Measurements from ENCODE around the gene DMRTB1.

DMRTB1 gene

GRCh38 chr1:53450225-53450624, 9.0 kb upstream of the DMRTB1 start:
- no peak overlapping the region for H3K9ac ChIP-seq (ENCODE audit: low read depth, low read length)
- H3K9me3 ChIP-seq (ENCODE audit: insufficient read depth, low read length, severe bottlenecking): no peaks in the 10 kb centered on the region
- no peak overlapping the region for H3K27ac ChIP-seq (ENCODE audit: low read length)
- H3K36me3 ChIP-seq (ENCODE audit: insufficient read depth, low read length): no peaks in the 10 kb centered on the region
- no peaks in the 10 kb centered on the region for H4K20me1 ChIP-seq (ENCODE audit: insufficient read depth, low read length)
- peaks cover 20% of the 10 kb centered on the region for H3K27me3 ChIP-seq (ENCODE audit: insufficient read depth, low read length, poor library complexity)
- no peaks in the 10 kb centered on the region for H3K4me1 ChIP-seq (ENCODE audit: insufficient read depth, low read length)
- H2AFZ ChIP-seq (ENCODE audit: low read depth, low read length): no peak overlapping the region
- no peak overlapping the region for H3K4me2 ChIP-seq (ENCODE audit: insufficient read depth, low read length)
- H3K4me3 ChIP-seq (ENCODE audit: low read depth in 1 of 2, low read length in 2 of 2): no peak overlapping the region
- DNase-seq (no peak), ATAC-seq (ENCODE audit: insufficient read depth, low read depth) (no peak)
- TF ChIP-seq CTCF (IDR thresholded peaks at IDR 0.05; ENCODE audit: borderline replicate concordance, extremely low read depth, low read length, poor library complexity, severe bottlenecking) (peak; percentile 58), EZH2 (IDR thresholded peaks at IDR 0.05; ENCODE audit: borderline replicate concordance, low read depth, low read length, severe bottlenecking) (no peak)
- H3K79me2 ChIP-seq (ENCODE audit: insufficient read depth, low read length): no peaks in the 10 kb centered on the region

- Histone ChIP-seq H3K36me3 (ENCODE audit: insufficient read depth, low read length) (no peaks in the 10 kb centered on the region), H3K9me3 (ENCODE audit: insufficient read depth, low read length, severe bottlenecking) (no peaks in the 10 kb centered on the region), H2AFZ (ENCODE audit: low read depth, low read length) (no peak overlapping the region), H3K4me2 (ENCODE audit: insufficient read depth, low read length) (no peak overlapping the region), H3K9ac (ENCODE audit: low read depth, low read length) (no peak overlapping the region), H4K20me1 (ENCODE audit: insufficient read depth, low read length) (no peaks in the 10 kb centered on the region), H3K4me3 (ENCODE audit: low read depth in 1 of 2, low read length in 2 of 2) (no peak overlapping the region), H3K4me1 (ENCODE audit: insufficient read depth, low read length) (no peaks in the 10 kb centered on the region), H3K27me3 (ENCODE audit: insufficient read depth, low read length, poor library complexity) (peaks cover 20% of the 10 kb centered on the region), H3K79me2 (ENCODE audit: insufficient read depth, low read length) (no peaks in the 10 kb centered on the region), H3K27ac (ENCODE audit: low read length) (no peak overlapping the region)
- DNase-seq (no peak), ATAC-seq (ENCODE audit: insufficient read depth, low read depth) (no peak)
- TF ChIP-seq CTCF (IDR thresholded peaks at IDR 0.05; ENCODE audit: borderline replicate concordance, extremely low read depth, low read length, poor library complexity, severe bottlenecking) (no peak), EZH2 (IDR thresholded peaks at IDR 0.05; ENCODE audit: borderline replicate concordance, low read depth, low read length, severe bottlenecking) (no peak)
Measured at GRCh38 chr1:53454019-53454418, 5.2 kb upstream of the DMRTB1 start.

- no peak overlapping the region for H2AFZ ChIP-seq (ENCODE audit: low read depth, low read length)
- no peak for ATAC-seq (ENCODE audit: insufficient read depth, low read depth)
- H3K4me2 ChIP-seq (ENCODE audit: insufficient read depth, low read length): no peak overlapping the region
- no peak overlapping the region for H3K4me3 ChIP-seq (ENCODE audit: low read depth in 1 of 2, low read length in 2 of 2)
- H4K20me1 ChIP-seq (ENCODE audit: insufficient read depth, low read length): no peaks in the 10 kb centered on the region
- no peak for TF ChIP-seq CTCF (IDR thresholded peaks at IDR 0.05; ENCODE audit: borderline replicate concordance, extremely low read depth, low read length, poor library complexity, severe bottlenecking)
- no peaks in the 10 kb centered on the region for H3K4me1 ChIP-seq (ENCODE audit: insufficient read depth, low read length)
- H3K79me2 ChIP-seq (ENCODE audit: insufficient read depth, low read length): no peaks in the 10 kb centered on the region
- H3K9ac ChIP-seq (ENCODE audit: low read depth, low read length): no peak overlapping the region
- no peak for DNase-seq
- H3K36me3 ChIP-seq (ENCODE audit: insufficient read depth, low read length): no peaks in the 10 kb centered on the region
- H3K9me3 ChIP-seq (ENCODE audit: insufficient read depth, low read length, severe bottlenecking): no peaks in the 10 kb centered on the region
- H3K27ac ChIP-seq (ENCODE audit: low read length): no peak overlapping the region
- H3K27me3 ChIP-seq (ENCODE audit: insufficient read depth, low read length, poor library complexity): peaks cover 20% of the 10 kb centered on the region
Measured at GRCh38 chr1:53455364-53455991, 3.7 kb upstream of the DMRTB1 start.

GRCh38 chr1:53458634-53459033, 565 bp upstream of the DMRTB1 start:
- Histone ChIP-seq H3K9me3 (ENCODE audit: insufficient read depth, low read length, severe bottlenecking) (no peaks in the 10 kb centered on the region), H2AFZ (ENCODE audit: low read depth, low read length) (no peak overlapping the region), H3K79me2 (ENCODE audit: insufficient read depth, low read length) (no peaks in the 10 kb centered on the region), H3K27me3 (ENCODE audit: insufficient read depth, low read length, poor library complexity) (peaks cover 16% of the 10 kb centered on the region), H3K27ac (ENCODE audit: low read length) (no peak overlapping the region), H3K36me3 (ENCODE audit: insufficient read depth, low read length) (no peaks in the 10 kb centered on the region), H3K4me3 (ENCODE audit: low read depth in 1 of 2, low read length in 2 of 2) (no peak overlapping the region), H4K20me1 (ENCODE audit: insufficient read depth, low read length) (no peaks in the 10 kb centered on the region), H3K9ac (ENCODE audit: low read depth, low read length) (no peak overlapping the region), H3K4me1 (ENCODE audit: insufficient read depth, low read length) (no peaks in the 10 kb centered on the region), H3K4me2 (ENCODE audit: insufficient read depth, low read length) (no peak overlapping the region)
- no peak for ATAC-seq (ENCODE audit: insufficient read depth, low read depth)
- DNase-seq: no peak
- TF ChIP-seq EZH2 (IDR thresholded peaks at IDR 0.05; ENCODE audit: borderline replicate concordance, low read depth, low read length, severe bottlenecking): no peak
- TF ChIP-seq CTCF (IDR thresholded peaks at IDR 0.05; ENCODE audit: borderline replicate concordance, extremely low read depth, low read length, poor library complexity, severe bottlenecking): no peak

Data from DND-41 (cell line).